H1 (cell line): ENCODE data around the gene SSTR3. TPM values are rescaled to one million over a fixed set of nuclear protein-coding genes. Genes with fewer than 3 reads are reported as not detected.

Experiments used
- CTCF ChIA-PET: fragments of 300-600 bp; sonication (Branson Sonifier 250); formaldehyde crosslinking; loops from one replicate; lab custom pipeline; 2021; ENCODE audit not compliant: partially characterized antibody; lab: Charles Lee
- POLR2A ChIA-PET: fragments of 300-600 bp; sonication (Branson Sonifier 250); formaldehyde crosslinking; loops from one replicate; lab custom pipeline; 2021; ENCODE audit warnings: inconsistent platforms; ENCODE audit not compliant: partially characterized antibody; lab: Charles Lee
- DNase-seq, 2 experiments: peaks; one replicate each; pipeline versions ENCODE4 v3.0.0 to v3.0.0-alpha.2; 2010 to 2022; ENCODE audit warnings: low spot score in 2 of 2, low read depth in 1 of 2, mixed read lengths in 1 of 2
- FAIRE-seq: peaks from 2 replicates; lab custom pipeline; 2011; peaks lifted over from hg19 to GRCh38; lab: Jason Lieb, UNC
- H2AFZ ChIP-seq: 2 replicates; pipeline ENCODE4 v1.8.1; 2012; ENCODE audit warnings: low read length, inconsistent platforms
- H2AK5ac ChIP-seq: 2 replicates; pipeline ENCODE4 v1.6.1; 2013; ENCODE audit warnings: low read depth, low read length
- H2BK120ac ChIP-seq: replicated peaks from 2 replicates; pipeline ENCODE3; 2013; ENCODE audit warnings: low read depth, low read length, inconsistent platforms
- H2BK12ac ChIP-seq: 2 replicates; pipeline ENCODE4 v1.6.1; 2013; ENCODE audit warnings: low read depth, low read length
- H2BK15ac ChIP-seq: 2 replicates; pipeline ENCODE4 v1.6.1; 2013; ENCODE audit warnings: low read length
- H2BK20ac ChIP-seq: 2 replicates; pipeline ENCODE4 v1.6.1; 2013; ENCODE audit warnings: low read length
- H2BK5ac ChIP-seq: 2 replicates; pipeline ENCODE4 v1.6.1; 2013; ENCODE audit warnings: low read depth, low read length
- H3K14ac ChIP-seq: 2 replicates; pipeline ENCODE4 v1.6.1; 2013; ENCODE audit warnings: inconsistent platforms; ENCODE audit not compliant: insufficient read length
- H3K18ac ChIP-seq: 2 replicates; pipeline ENCODE4 v1.6.1; 2013; ENCODE audit warnings: low read length; ENCODE audit errors: extremely low read depth
- H3K23ac ChIP-seq: 2 replicates; pipeline ENCODE4 v1.6.1; 2013; ENCODE audit warnings: inconsistent platforms; ENCODE audit not compliant: insufficient read length
- H3K23me2 ChIP-seq: 2 replicates; pipeline ENCODE4 v1.6.1; 2013; ENCODE audit warnings: low read depth, low read length
- H3K27ac ChIP-seq: 2 replicates; pipeline ENCODE4 v1.6.1; 2011; ENCODE audit warnings: low read depth, low read length, inconsistent platforms
- H3K27me3 ChIP-seq, 4 experiments: replicated peaks in 1 of 4; 1 replicate in 1 of 4; 2 replicates in 3 of 4; pipeline versions ENCODE4 v1.6.1 to v1.8.1; 2011 to 2013; ENCODE audit warnings: low read length in 3 of 4, mild to moderate bottlenecking in 3 of 4, inconsistent platforms in 2 of 4, mixed read lengths in 2 of 4, moderate library complexity in 1 of 4; ENCODE audit not compliant: control insufficient read depth in 3 of 4, insufficient read depth in 3 of 4; ENCODE audit errors: extremely low read depth in 1 of 4
- H3K36me3 ChIP-seq, 4 experiments: 2 replicates each; pipeline versions ENCODE4 v1.6.1 to v1.8.1; 2011 to 2013; ENCODE audit warnings: mild to moderate bottlenecking in 4 of 4, low read length in 3 of 4, moderate library complexity in 2 of 4, control low read depth in 1 of 4, inconsistent platforms in 1 of 4; ENCODE audit not compliant: insufficient read depth in 4 of 4, control insufficient read depth in 2 of 4
- H3K4ac ChIP-seq: replicated peaks from 2 replicates; pipeline ENCODE3; 2013; ENCODE audit warnings: low read length, low read depth, mixed read lengths, inconsistent platforms; ENCODE audit not compliant: insufficient read length
- H3K4me1 ChIP-seq, 4 experiments: replicated peaks in 1 of 4; 1 replicate in 1 of 4; 2 replicates in 3 of 4; pipeline versions ENCODE4 v1.6.1 to v1.8.1; 2011 to 2013; ENCODE audit warnings: low read length in 3 of 4, inconsistent platforms in 2 of 4, mixed read lengths in 1 of 4; ENCODE audit not compliant: insufficient read depth in 4 of 4, control insufficient read depth in 3 of 4
- H3K4me2 ChIP-seq, 2 experiments: 2 replicates each; pipeline versions ENCODE4 v1.6.1 to v1.8.1; 2011 to 2013; ENCODE audit warnings: low read depth in 2 of 2, low read length in 2 of 2, control low read depth in 1 of 2, inconsistent platforms in 1 of 2, mild to moderate bottlenecking in 1 of 2; ENCODE audit not compliant: insufficient read depth in 1 of 2
- H3K4me3 ChIP-seq, 4 experiments: fragments of 200-600, 300-600 bp in 1 of 4; sonication (generic), shearing (Covaris generic), sonication (Bioruptor Twin) in 1 of 4; 2 replicates each; pipeline versions ENCODE4 v1.5.1 to v1.8.1; 2011 to 2016; ENCODE audit warnings: low read length in 4 of 4, low read depth in 3 of 4, control low read depth in 2 of 4, inconsistent platforms in 2 of 4, mild to moderate bottlenecking in 2 of 4, mixed read lengths in 1 of 4, moderate library complexity in 1 of 4; ENCODE audit not compliant: insufficient read depth in 2 of 4; ENCODE audit errors: extremely low read depth in 1 of 4
- H3K56ac ChIP-seq: replicated peaks from 2 replicates; pipeline ENCODE3; 2013; ENCODE audit warnings: low read depth, mild to moderate bottlenecking, mixed read lengths, low read length, inconsistent platforms; ENCODE audit not compliant: insufficient read length
- H3K79me1 ChIP-seq: 2 replicates; pipeline ENCODE4 v1.6.1; 2013; ENCODE audit warnings: low read depth, low read length, control low read depth
- H3K79me2 ChIP-seq, 2 experiments: 2 replicates each; pipeline versions ENCODE4 v1.6.1 to v1.8.1; 2012 to 2013; ENCODE audit warnings: low read length in 2 of 2, mild to moderate bottlenecking in 2 of 2, inconsistent platforms in 1 of 2; ENCODE audit not compliant: insufficient read depth in 2 of 2, control insufficient read depth in 1 of 2
- H3K9ac ChIP-seq, 4 experiments: replicated peaks in 1 of 4; 1 replicate in 1 of 4; 2 replicates in 3 of 4; pipeline versions ENCODE4 v1.6.1 to v1.8.1; 2011 to 2013; ENCODE audit warnings: low read depth in 3 of 4, low read length in 3 of 4, control low read depth in 2 of 4, mild to moderate bottlenecking in 2 of 4, moderate library complexity in 2 of 4, inconsistent platforms in 1 of 4; ENCODE audit errors: extremely low read depth in 1 of 4
- H3K9me3 ChIP-seq, 2 experiments: 2 replicates each; pipeline versions ENCODE4 v1.6.1 to v1.8.1; 2012 to 2013; ENCODE audit warnings: mild to moderate bottlenecking in 2 of 2, moderate library complexity in 2 of 2, control low read depth in 1 of 2, inconsistent platforms in 1 of 2, low read depth in 1 of 2, low read length in 1 of 2, mixed read lengths in 1 of 2; ENCODE audit not compliant: insufficient read depth in 2 of 2
- H4K20me1 ChIP-seq, 2 experiments: replicated peaks in 1 of 2; 2 replicates each; pipeline versions ENCODE3 to v1.8.1; 2011 to 2013; ENCODE audit warnings: inconsistent platforms in 2 of 2, low read length in 2 of 2, mild to moderate bottlenecking in 1 of 2; ENCODE audit not compliant: insufficient read depth in 2 of 2, control insufficient read depth in 1 of 2
- H4K5ac ChIP-seq: 2 replicates; pipeline ENCODE4 v1.6.1; 2013; ENCODE audit warnings: low read length, low read depth, mixed read lengths, inconsistent platforms; ENCODE audit not compliant: insufficient read length
- H4K8ac ChIP-seq: 2 replicates; pipeline ENCODE4 v1.8.0; 2013; ENCODE audit warnings: mild to moderate bottlenecking, moderate library complexity, low read length, inconsistent platforms; ENCODE audit not compliant: insufficient read depth; ENCODE audit errors: extremely low read depth
- H4K91ac ChIP-seq: replicated peaks from 2 replicates; pipeline ENCODE3; 2013; ENCODE audit warnings: low read length, mixed read lengths, inconsistent platforms; ENCODE audit not compliant: insufficient read length
- ATF3 ChIP-seq: IDR thresholded peaks from 2 replicates; pipeline ENCODE4 v1.6.1; 2011; ENCODE audit warnings: low read depth, mild to moderate bottlenecking, low read length; ENCODE audit not compliant: insufficient read depth
- CEBPB ChIP-seq: IDR thresholded peaks from 2 replicates; pipeline ENCODE4 v1.6.1; 2012; ENCODE audit warnings: low read depth, low read length
- CHD2 ChIP-seq: IDR thresholded peaks from 2 replicates; pipeline ENCODE4 v1.6.1; 2012; ENCODE audit warnings: low read length, improper control_type of control experiment
- CREB1 ChIP-seq: IDR thresholded peaks from 2 replicates; pipeline ENCODE4 v1.6.1; 2012; ENCODE audit warnings: inconsistent platforms
- GTF2F1 ChIP-seq: IDR thresholded peaks from 2 replicates; pipeline ENCODE4 v1.6.1; 2012; ENCODE audit warnings: low read depth, low read length, improper control_type of control experiment, borderline replicate concordance
- NRF1 ChIP-seq: IDR thresholded peaks from 2 replicates; pipeline ENCODE4 v1.6.1; 2011; ENCODE audit warnings: mild to moderate bottlenecking, low read depth, low read length, improper control_type of control experiment
- RBBP5 ChIP-seq: IDR thresholded peaks from 2 replicates; pipeline ENCODE4 v1.7.1; 2012; ENCODE audit warnings: low read depth, mild to moderate bottlenecking, inconsistent platforms, low read length, moderate library complexity, borderline replicate concordance
- RFX5 ChIP-seq: IDR thresholded peaks from 2 replicates; pipeline ENCODE4 v1.6.1; 2011; ENCODE audit warnings: low read depth, low read length, improper control_type of control experiment, borderline replicate concordance
- RXRA ChIP-seq: IDR thresholded peaks from 2 replicates; pipeline ENCODE4 v1.6.1; 2011; ENCODE audit warnings: low read depth, mild to moderate bottlenecking, low read length, moderate library complexity; ENCODE audit not compliant: insufficient read depth
- SP2 ChIP-seq: IDR thresholded peaks from 2 replicates; pipeline ENCODE4 v1.6.1; 2012; ENCODE audit warnings: mild to moderate bottlenecking, low read length, inconsistent platforms
- USF2 ChIP-seq: IDR thresholded peaks from 2 replicates; pipeline ENCODE4 v1.6.1; 2011; ENCODE audit warnings: low read length, improper control_type of control experiment
- WGBS, 2 experiments: shearing (Covaris generic) in 1 of 2; methylation state at CpG; one replicate each; pipeline versions ENCODE4 v1.1.6 to v1.1.7; 2013 to 2015; ENCODE audit warnings: low lambda C conversion rate in 2 of 2, mixed read lengths in 2 of 2, inconsistent platforms in 1 of 2, low coverage in 1 of 2, missing lambda C conversion rate in 1 of 2; ENCODE audit not compliant: insufficient replicate concordance in 2 of 2, insufficient coverage in 1 of 2, insufficient read length in 1 of 2; ENCODE audit errors: extremely low coverage in 1 of 2, missing lambda C conversion rate in 1 of 2; 5-methylcytosine and 5-hydroxymethylcytosine counted together
- polyA plus RNA-seq, 7 experiments: library from polyadenylated mRNA; depleted of rRNA in 3 of 7; stranded (reverse) in 5 of 7; unstranded in 2 of 7; fragments of >200 nt in 5 of 7; fragments of 200-250 nt in 2 of 7; gene quantifications; 1 replicate in 5 of 7; 2 replicates in 1 of 7; 4 replicates in 1 of 7; pipeline versions ENCODE4 v1.2.1 to v1.2.3, GENCODE V29; 2011 to 2013; ENCODE audit warnings: missing spikeins in 2 of 7, mixed read lengths in 2 of 7
- total RNA-seq: library from RNA; stranded (reverse); fragmentation: NEBNext Ultra II Directional; extraction: Animal tissue kit (Norgen Biotek cat#: 25700); gene quantifications from 2 replicates; pipeline ENCODE4 v1.2.1, GENCODE V29; 2021

Gene SSTR3
- total and polyA plus RNA-seq, 2 of the 8 experiments (the other 6 are each of a cell fraction or from before 2014, with no cell fraction given): 0.22 to 0.77 TPM

GRCh38 chr22:37229805-37230672, 17.8 kb upstream of the SSTR3 start:
- 88% methylated on average over 2 of the region's 8 CpGs; no CpG with 5 or more reads in 1 of the 2 experiments for WGBS, 2 experiments
- H4K20me1 ChIP-seq: no peaks in the 10 kb centered on the region
- ChIA-PET CTCF (interaction anchor here (0.5 to 2.6 kb wide), 9 partner anchors 12 to 1126 kb away, joined by 3 to 9 read pairs (median 3); no protein-coding TSS in a partner anchor), POLR2A (interaction anchor here (1.0 kb wide), 1 partner anchor 14 kb away, joined by 3 read pairs; the partner anchor contains the start of gene RAC2)
- no peaks in the 10 kb centered on the region for H3K9me3 ChIP-seq
- peaks cover 2% of the 10 kb centered on the region; the same call in 1 of the 2 replicates for H3K23me2 ChIP-seq
- no peak overlapping the region for H2AK5ac ChIP-seq
- H3K79me1 ChIP-seq: no peaks in the 10 kb centered on the region
- no peak overlapping the region for H3K56ac ChIP-seq
- no peak overlapping the region for H3K9ac ChIP-seq
- FAIRE-seq: no peak
- no peak overlapping the region for H4K8ac ChIP-seq
- no peak overlapping the region for H2BK15ac ChIP-seq
- no peak overlapping the region for H3K14ac ChIP-seq
- no peak overlapping the region for H2AFZ ChIP-seq
- no peak overlapping the region for H2BK120ac ChIP-seq
- H3K4ac ChIP-seq: no peak overlapping the region
- H2BK5ac ChIP-seq: no peak overlapping the region
- no peak overlapping the region for H3K18ac ChIP-seq
- H4K5ac ChIP-seq: no peak overlapping the region
- H3K4me3 ChIP-seq: no peak overlapping the region
- H3K27me3 ChIP-seq: no peaks in the 10 kb centered on the region
- no peak overlapping the region for H2BK12ac ChIP-seq
- 0 out of 7 replicates have a peak, but pooled peaks cover 0 to 3% (median 0%) of the 10 kb centered on the region in 4 experiments for H3K4me1 ChIP-seq
- no peak overlapping the region for H3K23ac ChIP-seq
- H4K91ac ChIP-seq: no peak overlapping the region
- H2BK20ac ChIP-seq: no peak overlapping the region
- H3K27ac ChIP-seq: no peak overlapping the region
- no peaks in the 10 kb centered on the region for H3K79me2 ChIP-seq
- no peaks in the 10 kb centered on the region for H3K36me3 ChIP-seq
- TF ChIP-seq RBBP5: no peak
- no peak for TF ChIP-seq USF2
- no peak for TF ChIP-seq RFX5
- no peak for TF ChIP-seq CEBPB
- no peak for TF ChIP-seq SP2
- TF ChIP-seq ATF3: no peak
- no peak for TF ChIP-seq CHD2
- no peak for TF ChIP-seq NRF1
- TF ChIP-seq CREB1: no peak
- TF ChIP-seq GTF2F1: no peak
- no peak for TF ChIP-seq RXRA
- TF ChIP-seq, all 59 proteins: peak for 0
- DNase-seq: no peak
- H3K4me2 ChIP-seq: no peak overlapping the region
